PC-3 (cell line): ENCODE data around the gene AKAP6. TPM values are rescaled to one million over a fixed set of nuclear protein-coding genes. Genes with fewer than 3 reads are reported as not detected.

Experiments
- ATAC-seq: fragments of 200-7000 bp; cut with Tn5 transposase; 2 replicates; pipeline ENCODE4 v1.9.1; 2020; ENCODE audit warnings: mild to moderate bottlenecking, moderate library complexity
- BruUV-seq: library from RNA; stranded (reverse); fragments of 400-500 nt; replicated peaks from 2 replicates; lab custom pipeline; 2021; lab: Mats Ljungman, UMichigan
- CTCF ChIA-PET: fragments of 300-600 bp; sonication (Branson Sonifier 250); formaldehyde crosslinking; loops from one replicate; lab custom pipeline; 2022; ENCODE audit warnings: antibody characterized with exemption; lab: Charles Lee
- POLR2A ChIA-PET: fragments of 300-600 bp; sonication (Branson Sonifier 250); formaldehyde crosslinking; loops from one replicate; lab custom pipeline; 2022; ENCODE audit warnings: antibody characterized with exemption; ENCODE audit not compliant: unreplicated experiment; lab: Charles Lee
- DNase-seq: peaks from one replicate; pipeline ENCODE4 v3.0.0-alpha.2; 2015
- H2AFZ ChIP-seq: fragments of 300-600 bp; sonication (generic); 2 replicates; pipeline ENCODE4 v1.6.0; 2016; ENCODE audit warnings: antibody characterized with exemption, low read length
- H3F3A ChIP-seq: fragments of 300-600 bp; sonication (generic); one replicate; pipeline ENCODE4 v1.6.0; 2017; ENCODE audit warnings: antibody characterized with exemption, low read length, control low read depth, mild to moderate bottlenecking; ENCODE audit not compliant: unreplicated experiment
- H3K27ac ChIP-seq: fragments of 300-600 bp; sonication (generic); 2 replicates; pipeline ENCODE4 v1.5.1; 2016; ENCODE audit warnings: mild to moderate bottlenecking, low read length
- H3K27me3 ChIP-seq: fragments of 300-600 bp; sonication (generic); 2 replicates; pipeline ENCODE4 v1.6.1; 2016; ENCODE audit warnings: low read length, mixed read lengths
- H3K36me3 ChIP-seq: fragments of 300-600 bp; sonication (generic); 2 replicates; pipeline ENCODE4 v1.6.1; 2016; ENCODE audit warnings: low read depth, mixed run types, low read length, mixed read lengths
- H3K4me1 ChIP-seq: fragments of 300-600 bp; sonication (generic); 2 replicates; pipeline ENCODE4 v1.5.1; 2016; ENCODE audit warnings: low read length; ENCODE audit not compliant: insufficient read depth
- H3K4me2 ChIP-seq: fragments of 300-600 bp; sonication (generic); 2 replicates; pipeline ENCODE4 v1.6.0; 2016; ENCODE audit warnings: low read length
- H3K4me3 ChIP-seq: fragments of 300-600 bp; sonication (generic); 2 replicates; pipeline ENCODE4 v1.5.1; 2016; ENCODE audit warnings: mild to moderate bottlenecking, low read length, mixed read lengths
- H3K79me2 ChIP-seq: fragments of 300-600 bp; sonication (generic); 2 replicates; pipeline ENCODE4 v1.6.1; 2017; ENCODE audit warnings: low read length, mixed read lengths
- H3K9ac ChIP-seq: fragments of 300-600 bp; sonication (generic); 2 replicates; pipeline ENCODE4 v1.6.0; 2016; ENCODE audit warnings: mild to moderate bottlenecking, low read length
- H3K9me2 ChIP-seq: fragments of 300-600 bp; sonication (generic); replicated peaks from 2 replicates; pipeline ENCODE4 v1.6.1; 2016; ENCODE audit warnings: mixed run types, low read length, mixed read lengths
- H3K9me3 ChIP-seq: fragments of 300-600 bp; sonication (generic); 2 replicates; pipeline ENCODE4 v1.6.1; 2016; ENCODE audit warnings: low read length, mixed read lengths
- H4K20me1 ChIP-seq: fragments of 300-600 bp; sonication (generic); 2 replicates; pipeline ENCODE4 v1.6.1; 2016; ENCODE audit warnings: low read length, mixed read lengths
- CTCF ChIP-seq: fragments of 300-600 bp; sonication (generic); conservative IDR thresholded peaks from 2 replicates; pipeline ENCODE4 v1.5.1; 2017; ENCODE audit warnings: antibody characterized with exemption, low read depth, mild to moderate bottlenecking, low read length
- EZH2 ChIP-seq: fragments of 300-600 bp; sonication (generic); IDR thresholded peaks from one replicate; pipeline ENCODE4 v1.6.1; 2017; ENCODE audit warnings: antibody characterized with exemption, mild to moderate bottlenecking, low read length; ENCODE audit not compliant: unreplicated experiment
- EZH2phosphoT487 ChIP-seq: fragments of 300-600 bp; sonication (generic); IDR thresholded peaks from 2 replicates; pipeline ENCODE4 v1.6.1; 2018; ENCODE audit warnings: mild to moderate bottlenecking, antibody characterized with exemption, low read length, borderline replicate concordance
- intact Hi-C: fragments of 100-400 bp; cut with micrococcal nuclease; formaldehyde crosslinking; loops from 2 replicates; pipeline ENCODE4 v1.9.0; 2023
- total RNA-seq: library from RNA; depleted of rRNA; stranded (reverse); fragments of >200 nt; gene quantifications from 2 replicates; pipeline ENCODE4 v1.2.3, GENCODE V29; 2014

AKAP6 gene
- total RNA-seq, 1 experiment from 2014 or later = 1.5 TPM

GRCh38 chr14:32366986-32367385, 37.9 kb downstream of the AKAP6 start:
- no peak overlapping the region for H2AFZ ChIP-seq
- no peaks in the 10 kb centered on the region for H4K20me1 ChIP-seq
- peaks cover 12% of the 10 kb centered on the region for H3F3A ChIP-seq
- DNase-seq (no peak), ATAC-seq (no peak)
- BruUV-seq = no TSS peak
- no peaks in the 10 kb centered on the region for H3K9me2 ChIP-seq
- H3K9ac ChIP-seq = no peak overlapping the region
- H3K4me3 ChIP-seq = no peak overlapping the region
- H3K36me3 ChIP-seq = no peaks in the 10 kb centered on the region
- H3K27ac ChIP-seq = no peak overlapping the region
- no peaks in the 10 kb centered on the region for H3K9me3 ChIP-seq
- no peak overlapping the region for H3K4me2 ChIP-seq
- no peaks in the 10 kb centered on the region for H3K27me3 ChIP-seq
- CTCF ChIA-PET = no interaction called here
- intact Hi-C loops = no loop called here
- H3K4me1 ChIP-seq = peaks cover 38% of the 10 kb centered on the region
- no peak for TF ChIP-seq EZH2phosphoT487
- TF ChIP-seq CTCF = no peak
- no peak for TF ChIP-seq EZH2
- POLR2A ChIA-PET = interaction anchor here (0.5 to 0.7 kb wide), 2 partner anchors 146 to 417 kb away, joined by 3 to 4 read pairs; no protein-coding TSS in a partner anchor
- no peaks in the 10 kb centered on the region for H3K79me2 ChIP-seq

- BruUV-seq = no TSS peak
- Histone ChIP-seq H3K4me2 (no peak overlapping the region), H3K9ac (no peak overlapping the region), H4K20me1 (no peaks in the 10 kb centered on the region), H3K27me3 (no peaks in the 10 kb centered on the region), H3K4me3 (no peak overlapping the region), H3K4me1 (peaks cover 42% of the 10 kb centered on the region), H3K79me2 (no peaks in the 10 kb centered on the region), H3K36me3 (no peaks in the 10 kb centered on the region), H2AFZ (no peak overlapping the region), H3K9me2 (no peaks in the 10 kb centered on the region), H3K9me3 (no peaks in the 10 kb centered on the region), H3F3A (peaks cover 13% of the 10 kb centered on the region), H3K27ac (peak overlapping the region; percentile 33)
- CTCF ChIA-PET = no interaction called here
- POLR2A ChIA-PET = interaction anchor here (0.5 to 0.7 kb wide), 2 partner anchors 146 to 418 kb away, joined by 3 to 4 read pairs; no protein-coding TSS in a partner anchor
- ATAC-seq (no peak), DNase-seq (peak; percentile 32)
- TF ChIP-seq EZH2phosphoT487 (no peak), EZH2 (no peak), CTCF (no peak)
- intact Hi-C loops = no loop called here
These were observed 38.4 kb downstream of the AKAP6 start for GRCh38 chr14:32367516-32367915.

- Histone ChIP-seq H3K4me2 (no peak overlapping the region), H2AFZ (no peak overlapping the region), H3K9me3 (no peaks in the 10 kb centered on the region), H3K9ac (no peak overlapping the region), H3K9me2 (no peaks in the 10 kb centered on the region), H3K4me3 (no peak overlapping the region), H4K20me1 (no peaks in the 10 kb centered on the region), H3K36me3 (no peaks in the 10 kb centered on the region), H3K4me1 (peaks cover 47% of the 10 kb centered on the region), H3K79me2 (no peaks in the 10 kb centered on the region), H3K27ac (peak overlapping the region; percentile 33; the same call in 1 of the 2 replicates), H3F3A (peaks cover 13% of the 10 kb centered on the region), H3K27me3 (no peaks in the 10 kb centered on the region)
- no peak for TF ChIP-seq EZH2phosphoT487
- TF ChIP-seq CTCF = no peak
- no peak for TF ChIP-seq EZH2
- POLR2A ChIA-PET = no interaction called here
- intact Hi-C loops = no loop called here
- ATAC-seq = no peak
- CTCF ChIA-PET = no interaction called here
- BruUV-seq = no TSS peak
- DNase-seq = no peak
These were observed 39.0 kb downstream of the AKAP6 start for GRCh38 chr14:32368107-32368506.
